Fibroblast of lung (primary cell): ENCODE results near the gene DDB1.

Source experiments
- EZH2 ChIP-seq: IDR thresholded peaks from 2 replicates; pipeline ENCODE4 v1.5.1; 2012; ENCODE audit warnings: low read length, control low read depth, mild to moderate bottlenecking; ENCODE audit errors: missing control alignments
- TF ChIP-seq, protein P1 (sequence below), 2 donors: IDR thresholded peaks in 1 of 2; conservative IDR thresholded peaks in 1 of 2; 1 replicate in 1 of 2; 2 replicates in 1 of 2; pipeline ENCODE4 v1.5.1; 2011 to 2012; ENCODE audit warnings: low read length in 2 of 2, control low read depth in 1 of 2, inconsistent platforms in 1 of 2, low read depth in 1 of 2, mild to moderate bottlenecking in 1 of 2

DNA sequence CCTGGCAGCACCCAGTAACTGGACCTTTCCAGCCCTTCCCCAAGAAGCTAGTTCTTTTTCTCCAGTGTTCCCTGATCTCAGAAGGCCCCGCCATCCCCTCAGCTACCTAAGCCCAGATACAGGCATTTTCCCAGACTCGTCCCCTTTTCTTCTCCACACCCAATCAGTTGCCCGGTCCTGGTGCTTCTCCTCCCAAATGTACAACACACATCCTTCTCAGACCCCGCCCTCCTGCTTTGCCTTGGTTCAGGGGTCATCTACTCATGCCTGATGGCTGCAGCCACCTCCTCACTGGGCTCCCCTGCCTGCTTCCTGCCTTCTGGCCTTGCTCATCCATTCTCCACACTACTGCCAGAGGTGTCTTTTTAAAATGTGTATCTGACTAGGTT is 6.6 kb upstream of the DDB1 start:
- TF ChIP-seq, protein P1, sequence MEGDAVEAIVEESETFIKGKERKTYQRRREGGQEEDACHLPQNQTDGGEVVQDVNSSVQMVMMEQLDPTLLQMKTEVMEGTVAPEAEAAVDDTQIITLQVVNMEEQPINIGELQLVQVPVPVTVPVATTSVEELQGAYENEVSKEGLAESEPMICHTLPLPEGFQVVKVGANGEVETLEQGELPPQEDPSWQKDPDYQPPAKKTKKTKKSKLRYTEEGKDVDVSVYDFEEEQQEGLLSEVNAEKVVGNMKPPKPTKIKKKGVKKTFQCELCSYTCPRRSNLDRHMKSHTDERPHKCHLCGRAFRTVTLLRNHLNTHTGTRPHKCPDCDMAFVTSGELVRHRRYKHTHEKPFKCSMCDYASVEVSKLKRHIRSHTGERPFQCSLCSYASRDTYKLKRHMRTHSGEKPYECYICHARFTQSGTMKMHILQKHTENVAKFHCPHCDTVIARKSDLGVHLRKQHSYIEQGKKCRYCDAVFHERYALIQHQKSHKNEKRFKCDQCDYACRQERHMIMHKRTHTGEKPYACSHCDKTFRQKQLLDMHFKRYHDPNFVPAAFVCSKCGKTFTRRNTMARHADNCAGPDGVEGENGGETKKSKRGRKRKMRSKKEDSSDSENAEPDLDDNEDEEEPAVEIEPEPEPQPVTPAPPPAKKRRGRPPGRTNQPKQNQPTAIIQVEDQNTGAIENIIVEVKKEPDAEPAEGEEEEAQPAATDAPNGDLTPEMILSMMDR (conservative IDR thresholded peaks at IDR 0.05 in 1 of 2, IDR thresholded peaks at IDR 0.05 in 1 of 2; ENCODE audit: low read depth in 1 of 2, low read length in 2 of 2): no peak
- TF ChIP-seq EZH2: no peak
